CD14-positive monocyte (primary cell): ENCODE measurements around the gene SLC4A5. TPM values are rescaled to one million over a fixed set of nuclear protein-coding genes. Genes with fewer than 3 reads are reported as not detected.

Source experiments
- DNase-seq, 3 donors: peaks; one replicate each; pipeline ENCODE4 v3.0.0-alpha.2; 2011 to 2022
- H2AFZ ChIP-seq: 2 replicates; pipeline ENCODE4 v1.6.0; 2012; ENCODE audit warnings: mild to moderate bottlenecking, low read depth, low read length, inconsistent platforms; ENCODE audit not compliant: insufficient read depth, poor library complexity, severe bottlenecking
- H3K27ac ChIP-seq, 2 donors: 1 replicate in 1 of 2; 2 replicates in 1 of 2; pipeline ENCODE4 v1.5.1; 2012 to 2013; ENCODE audit warnings: low read length in 2 of 2, control low read depth in 1 of 2, inconsistent platforms in 1 of 2, low read depth in 1 of 2, mild to moderate bottlenecking in 1 of 2
- H3K27me3 ChIP-seq, 2 donors: one replicate each; pipeline versions ENCODE4 v1.6.0 to v1.6.1; 2011 to 2013; ENCODE audit warnings: low read length in 2 of 2; ENCODE audit not compliant: control insufficient read depth in 2 of 2, insufficient read depth in 2 of 2
- H3K36me3 ChIP-seq, 2 donors: replicated peaks in 1 of 2; 1 replicate in 1 of 2; 2 replicates in 1 of 2; pipeline versions ENCODE4 v1.5.1 to v1.6.1; 2012 to 2013; ENCODE audit warnings: low read length in 2 of 2, control low read depth in 1 of 2, inconsistent platforms in 1 of 2, mild to moderate bottlenecking in 1 of 2; ENCODE audit not compliant: insufficient read depth in 2 of 2, control insufficient read depth in 1 of 2
- H3K4me1 ChIP-seq, 2 donors: 1 replicate in 1 of 2; 2 replicates in 1 of 2; pipeline versions ENCODE4 v1.5.1 to v1.6.1; 2012 to 2013; ENCODE audit warnings: low read length in 2 of 2, control low read depth in 1 of 2, inconsistent platforms in 1 of 2, mild to moderate bottlenecking in 1 of 2, moderate library complexity in 1 of 2; ENCODE audit not compliant: insufficient read depth in 2 of 2, control insufficient read depth in 1 of 2
- H3K4me2 ChIP-seq: replicated peaks from 2 replicates; pipeline ENCODE3; 2012; ENCODE audit warnings: low read length, moderate library complexity, mild to moderate bottlenecking; ENCODE audit not compliant: poor library complexity, severe bottlenecking; ENCODE audit errors: extremely low read depth
- H3K4me3 ChIP-seq, 3 experiments: fragments of 200-600 bp in 1 of 3; sonication (generic) in 1 of 3; replicated peaks in 1 of 3; 1 replicate in 2 of 3; 2 replicates in 1 of 3; pipeline ENCODE4 v1.5.1; 2011 to 2013; ENCODE audit warnings: low read length in 3 of 3, mild to moderate bottlenecking in 3 of 3, control low read depth in 2 of 3, low read depth in 2 of 3, inconsistent platforms in 1 of 3, moderate library complexity in 1 of 3
- H3K79me2 ChIP-seq: 2 replicates; pipeline ENCODE4 v1.6.0; 2012; ENCODE audit warnings: mild to moderate bottlenecking, control low read depth, inconsistent platforms, low read length, moderate library complexity; ENCODE audit not compliant: insufficient read depth
- H3K9ac ChIP-seq: 2 replicates; pipeline ENCODE4 v1.6.0; 2017; ENCODE audit warnings: low read length, mild to moderate bottlenecking; ENCODE audit not compliant: insufficient read depth, poor library complexity, severe bottlenecking
- H3K9me3 ChIP-seq, 2 donors: replicated peaks in 1 of 2; 1 replicate in 1 of 2; 2 replicates in 1 of 2; pipeline versions ENCODE4 v1.5.1 to v1.6.1; 2012 to 2013; ENCODE audit warnings: low read length in 2 of 2, control low read depth in 1 of 2; ENCODE audit not compliant: control insufficient read depth in 1 of 2, insufficient read depth in 1 of 2
- H4K20me1 ChIP-seq: 2 replicates; pipeline ENCODE4 v1.6.0; 2012; ENCODE audit warnings: mild to moderate bottlenecking, low read length, control low read depth, moderate library complexity; ENCODE audit not compliant: insufficient read depth
- H3K27ac Mint-ChIP-seq, 7 donors: one replicate each; pipeline ENCODE4 v1.8.0; 2020; ENCODE audit warnings: mild to moderate bottlenecking in 7 of 7, mixed read lengths in 7 of 7, moderate library complexity in 6 of 7, inconsistent platforms in 2 of 7
- H3K27me3 Mint-ChIP-seq, 3 donors: one replicate each; pipeline ENCODE4 v1.8.0; 2021 to 2022; ENCODE audit warnings: low read depth in 3 of 3, mild to moderate bottlenecking in 3 of 3, mixed read lengths in 3 of 3, moderate library complexity in 3 of 3, inconsistent platforms in 1 of 3
- H3K36me3 Mint-ChIP-seq, 2 donors: one replicate each; pipeline ENCODE4 v1.8.0; 2020; ENCODE audit warnings: mixed read lengths in 2 of 2, inconsistent platforms in 1 of 2, mild to moderate bottlenecking in 1 of 2
- H3K4me1 Mint-ChIP-seq: one replicate; pipeline ENCODE4 v1.8.0; 2020; ENCODE audit warnings: mild to moderate bottlenecking, mixed read lengths
- H3K4me3 Mint-ChIP-seq, 2 donors: one replicate each; pipeline ENCODE4 v1.8.0; 2020; ENCODE audit warnings: mild to moderate bottlenecking in 2 of 2, mixed read lengths in 2 of 2, moderate library complexity in 1 of 2
- H3K9me3 Mint-ChIP-seq, 7 donors: one replicate each; pipeline ENCODE4 v1.8.0; 2020 to 2022; ENCODE audit warnings: mixed read lengths in 7 of 7, mild to moderate bottlenecking in 6 of 7, moderate library complexity in 6 of 7, inconsistent platforms in 2 of 7
- WGBS: methylation state at CpG from one replicate; pipeline ENCODE4 v1.1.5; 2013; ENCODE audit warnings: missing lambda C conversion rate; ENCODE audit not compliant: insufficient coverage; 5-methylcytosine and 5-hydroxymethylcytosine counted together
- intact Hi-C, 2 donors: fragments of 100-400 bp; cut with micrococcal nuclease; formaldehyde crosslinking; loops; one replicate each; pipeline versions ENCODE4 v1.15.0 to v1.15.1; 2023
- polyA plus RNA-seq, 3 donors: library from polyadenylated mRNA; depleted of rRNA in 1 of 3; unstranded in 2 of 3; stranded (reverse) in 1 of 3; fragments of 300-500 nt in 2 of 3; fragments of >200 nt in 1 of 3; fragmentation: Illumina TruSeq in 2 of 3; gene quantifications; 1 replicate in 2 of 3; 2 replicates in 1 of 3; pipeline ENCODE4 v1.2.3, GENCODE V29; 2012 to 2021
- TF ChIP-seq, protein P1 (sequence below): fragments of 200-600 bp; IDR thresholded peaks from one replicate; pipeline ENCODE4 v1.8.0; 2022; ENCODE audit warnings: antibody characterized with exemption, mild to moderate bottlenecking

SLC4A5 gene
- polyA plus RNA-seq, 3 donors, result 0.10 to 1.1 TPM; not detected in 1

DNA sequence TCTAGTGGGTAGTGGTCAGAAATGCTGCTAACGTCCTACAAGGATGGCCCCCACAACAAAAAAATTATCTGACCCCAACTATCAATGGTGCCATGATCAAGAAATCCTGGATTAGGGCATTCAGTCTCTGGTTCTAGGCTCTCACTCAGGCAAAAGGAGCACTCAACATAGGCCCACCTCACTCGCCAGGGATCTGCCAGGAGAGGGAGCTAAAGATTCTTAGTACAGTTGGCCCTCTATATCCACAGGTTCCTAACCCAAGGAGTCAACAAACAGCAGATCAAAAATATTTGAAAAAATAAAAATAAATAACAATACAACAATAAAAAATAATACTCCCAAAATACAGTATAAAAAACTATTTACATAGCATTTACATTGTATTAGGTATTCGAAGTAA, 10.0 kb downstream of the SLC4A5 start:
- TF ChIP-seq, protein P1, sequence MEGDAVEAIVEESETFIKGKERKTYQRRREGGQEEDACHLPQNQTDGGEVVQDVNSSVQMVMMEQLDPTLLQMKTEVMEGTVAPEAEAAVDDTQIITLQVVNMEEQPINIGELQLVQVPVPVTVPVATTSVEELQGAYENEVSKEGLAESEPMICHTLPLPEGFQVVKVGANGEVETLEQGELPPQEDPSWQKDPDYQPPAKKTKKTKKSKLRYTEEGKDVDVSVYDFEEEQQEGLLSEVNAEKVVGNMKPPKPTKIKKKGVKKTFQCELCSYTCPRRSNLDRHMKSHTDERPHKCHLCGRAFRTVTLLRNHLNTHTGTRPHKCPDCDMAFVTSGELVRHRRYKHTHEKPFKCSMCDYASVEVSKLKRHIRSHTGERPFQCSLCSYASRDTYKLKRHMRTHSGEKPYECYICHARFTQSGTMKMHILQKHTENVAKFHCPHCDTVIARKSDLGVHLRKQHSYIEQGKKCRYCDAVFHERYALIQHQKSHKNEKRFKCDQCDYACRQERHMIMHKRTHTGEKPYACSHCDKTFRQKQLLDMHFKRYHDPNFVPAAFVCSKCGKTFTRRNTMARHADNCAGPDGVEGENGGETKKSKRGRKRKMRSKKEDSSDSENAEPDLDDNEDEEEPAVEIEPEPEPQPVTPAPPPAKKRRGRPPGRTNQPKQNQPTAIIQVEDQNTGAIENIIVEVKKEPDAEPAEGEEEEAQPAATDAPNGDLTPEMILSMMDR, result no peak
- Histone ChIP-seq H3K36me3 (no peaks in the 10 kb centered on the region), H2AFZ (no peak overlapping the region), H3K27me3 (no peaks in the 10 kb centered on the region), H3K9ac (no peak overlapping the region), H3K4me2 (no peak overlapping the region), H4K20me1 (no peaks in the 10 kb centered on the region), H3K27ac (no peak overlapping the region), H3K79me2 (no peaks in the 10 kb centered on the region), H3K4me3 (no peak overlapping the region), H3K4me1 (no peaks in the 10 kb centered on the region), H3K9me3 (no peaks in the 10 kb centered on the region)
- intact Hi-C loops, result loop anchor here in 1 of 2 donors (10.0 kb wide), 1 partner anchor 508 kb away; the partner anchor contains the start of gene STAMBP
- no peak overlapping the region for H3K27ac Mint-ChIP-seq
- H3K9me3 Mint-ChIP-seq, result no peaks in the 10 kb centered on the region
- H3K36me3 Mint-ChIP-seq, result no peaks in the 10 kb centered on the region
- no peak overlapping the region for H3K4me3 Mint-ChIP-seq
- DNase-seq, result no peak
- H3K4me1 Mint-ChIP-seq, result no peaks in the 10 kb centered on the region
- no CpG with 5 or more reads among the region's 3 CpGs for whole genome bisulfite sequencing
- H3K27me3 Mint-ChIP-seq, result no peaks in the 10 kb centered on the region

DNA sequence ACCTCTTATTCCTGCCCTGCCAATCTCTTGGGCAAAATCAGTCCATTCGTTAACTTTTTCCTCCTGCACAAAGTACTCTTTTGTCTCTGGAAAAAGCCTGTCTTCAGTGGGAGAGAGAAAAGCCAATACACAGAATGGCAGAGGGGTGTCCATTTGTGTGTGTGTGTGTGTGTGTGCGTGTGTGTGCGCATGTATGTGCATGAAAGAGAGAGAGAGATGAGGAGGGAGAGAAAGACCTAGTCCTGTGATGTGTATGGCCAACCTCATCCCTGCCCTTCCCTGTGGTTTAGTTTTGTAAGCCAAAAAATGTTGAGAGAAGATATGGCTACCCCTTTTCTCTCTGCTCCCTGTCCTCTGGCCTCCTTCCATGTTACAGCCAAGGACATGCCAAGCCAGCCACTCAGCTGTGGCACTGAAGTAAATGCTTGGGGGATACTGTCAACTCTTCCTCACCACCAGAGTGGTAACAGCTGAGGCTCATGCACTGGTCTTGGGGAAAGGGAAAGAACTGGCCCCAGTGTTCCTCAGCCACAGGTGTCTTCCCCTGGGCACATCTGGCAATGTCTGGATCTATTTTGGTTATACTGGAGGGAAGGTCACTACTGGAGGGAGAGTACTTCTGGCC, 10.6 kb downstream of the SLC4A5 start:
- Mint-ChIP-seq H3K36me3 (no peaks in the 10 kb centered on the region), H3K27ac (no peak overlapping the region), H3K4me3 (no peak overlapping the region), H3K9me3 (no peaks in the 10 kb centered on the region), H3K27me3 (no peaks in the 10 kb centered on the region), H3K4me1 (no peaks in the 10 kb centered on the region)
- Histone ChIP-seq H3K9me3 (no peaks in the 10 kb centered on the region), H3K27me3 (no peaks in the 10 kb centered on the region), H3K27ac (no peak overlapping the region), H3K4me2 (no peak overlapping the region), H3K4me3 (no peak overlapping the region), H4K20me1 (no peaks in the 10 kb centered on the region), H3K4me1 (no peaks in the 10 kb centered on the region), H2AFZ (no peak overlapping the region), H3K36me3 (no peaks in the 10 kb centered on the region), H3K9ac (no peak overlapping the region), H3K79me2 (no peaks in the 10 kb centered on the region)
- TF ChIP-seq, protein P1, result no peak
- WGBS, result no CpG with 5 or more reads among the region's 3 CpGs
- no peak for DNase-seq
- intact Hi-C loops, result loop anchor here in 1 of 2 donors (10.0 kb wide), 1 partner anchor 508 kb away; the partner anchor contains the start of gene STAMBP
